Stimulated activated effector memory CD8-positive, alpha-beta T cell treated with anti-CD3 and anti-CD28 coated beads, Interleukin-12 subunit alpha, Interleukin-12 subunit beta, amount 100 ng/mL, for 72 hours (primary cell): ENCODE data around the gene NHSL1.
A peak's percentile ranks its signal among the peaks of the same experiment; 100 is the strongest.

ENCODE experiments used
- ATAC-seq: fragments of 150-1000 bp; cut with Tn5 transposase; 2 replicates; pipeline ENCODE4 v1.10.0; 2021
- DNase-seq, 2 donors: peaks; one replicate each; pipeline ENCODE4 v3.0.0; 2021 to 2022; ENCODE audit warnings: low spot score in 2 of 2
- H3K27ac Mint-ChIP-seq: one replicate; pipeline ENCODE4 v1.8.0; 2022; ENCODE audit warnings: mild to moderate bottlenecking, mixed read lengths
- H3K36me3 Mint-ChIP-seq: one replicate; pipeline ENCODE4 v1.8.0; 2022; ENCODE audit warnings: mild to moderate bottlenecking, mixed read lengths
- H3K4me1 Mint-ChIP-seq: one replicate; pipeline ENCODE4 v1.8.0; 2022; ENCODE audit warnings: mixed read lengths
- H3K4me3 Mint-ChIP-seq: one replicate; pipeline ENCODE4 v1.8.0; 2022; ENCODE audit warnings: mild to moderate bottlenecking, mixed read lengths
- H3K9me3 Mint-ChIP-seq: one replicate; pipeline ENCODE4 v1.8.0; 2022; ENCODE audit warnings: mixed read lengths

NHSL1 gene

GRCh38 chr6:138377042-138377441, 122.3 kb downstream of the NHSL1 start:
- H3K36me3 Mint-ChIP-seq, result no peaks in the 10 kb centered on the region
- DNase-seq (no peak), ATAC-seq (no peak)
- H3K4me3 Mint-ChIP-seq, result no peak overlapping the region
- H3K4me1 Mint-ChIP-seq, result no peaks in the 10 kb centered on the region
- H3K9me3 Mint-ChIP-seq, result no peaks in the 10 kb centered on the region
- H3K27ac Mint-ChIP-seq, result no peak overlapping the region

- DNase-seq (no peak), ATAC-seq (no peak)
- Mint-ChIP-seq H3K36me3 (no peaks in the 10 kb centered on the region), H3K4me1 (no peaks in the 10 kb centered on the region), H3K9me3 (no peaks in the 10 kb centered on the region), H3K27ac (no peak overlapping the region), H3K4me3 (no peak overlapping the region)
Measured at GRCh38 chr6:138374815-138375214, 124.5 kb downstream of the NHSL1 start.

- Mint-ChIP-seq H3K4me3 (no peak overlapping the region), H3K9me3 (no peaks in the 10 kb centered on the region), H3K27ac (no peak overlapping the region), H3K4me1 (no peaks in the 10 kb centered on the region), H3K36me3 (no peaks in the 10 kb centered on the region)
- ATAC-seq (no peak), DNase-seq (no peak)
Measured at GRCh38 chr6:138374230-138374629, 125.1 kb downstream of the NHSL1 start.

- Mint-ChIP-seq H3K4me1 (no peaks in the 10 kb centered on the region), H3K27ac (no peak overlapping the region), H3K9me3 (no peaks in the 10 kb centered on the region), H3K4me3 (no peak overlapping the region), H3K36me3 (no peaks in the 10 kb centered on the region)
- ATAC-seq (peak; percentile 57), DNase-seq (no peak)
Measured at GRCh38 chr6:138372711-138373463, 126.4 kb downstream of the NHSL1 start.
